NT2/D1 (cell line): ENCODE data around the gene HILPDA.

Experiments
- DNase-seq: peaks from one replicate; pipeline ENCODE4 v3.0.0-alpha.2; 2011; ENCODE audit warnings: low read depth, low spot score
- H3K27me3 ChIP-seq: 2 replicates; pipeline ENCODE4 v1.6.0; 2011; ENCODE audit warnings: mild to moderate bottlenecking; ENCODE audit not compliant: insufficient read length, insufficient read depth
- H3K36me3 ChIP-seq: 2 replicates; pipeline ENCODE4 v1.6.1; 2011; ENCODE audit warnings: mild to moderate bottlenecking, low read length, mixed read lengths; ENCODE audit not compliant: insufficient read depth, insufficient read length
- H3K4me1 ChIP-seq: 2 replicates; pipeline ENCODE4 v1.5.1; 2011; ENCODE audit not compliant: insufficient read depth, insufficient read length
- H3K4me3 ChIP-seq: 2 replicates; pipeline ENCODE4 v1.5.1; 2011; ENCODE audit warnings: low read depth; ENCODE audit not compliant: insufficient read length
- H3K9ac ChIP-seq: 2 replicates; pipeline ENCODE4 v1.6.0; 2011; ENCODE audit warnings: low read depth; ENCODE audit not compliant: insufficient read length
- H3K9me3 ChIP-seq: 2 replicates; pipeline ENCODE4 v1.5.1; 2011; ENCODE audit warnings: mild to moderate bottlenecking, low read length; ENCODE audit not compliant: insufficient read depth
- SUZ12 ChIP-seq: IDR thresholded peaks from 2 replicates; pipeline ENCODE4 v1.6.1; 2011; ENCODE audit not compliant: insufficient read length, insufficient read depth; ENCODE audit errors: extremely low read depth
- YY1 ChIP-seq: IDR thresholded peaks from 2 replicates; pipeline ENCODE4 v1.6.1; 2011; ENCODE audit not compliant: insufficient read length, insufficient read depth
- ZNF274 ChIP-seq: IDR thresholded peaks from 2 replicates; pipeline ENCODE4 v1.6.1; 2011; ENCODE audit warnings: mild to moderate bottlenecking, low read depth, low read length

The HILPDA gene

GRCh38 chr7:128448751-128449302, 6.9 kb upstream of the HILPDA start:
- TF ChIP-seq SUZ12: no peak
- no peak for TF ChIP-seq ZNF274
- no peak for TF ChIP-seq YY1
- Histone ChIP-seq H3K27me3 (no peaks in the 10 kb centered on the region), H3K4me3 (no peak overlapping the region), H3K9me3 (no peaks in the 10 kb centered on the region), H3K9ac (no peak overlapping the region), H3K4me1 (no peaks in the 10 kb centered on the region), H3K36me3 (no peaks in the 10 kb centered on the region)
- no peak for DNase-seq

DNA sequence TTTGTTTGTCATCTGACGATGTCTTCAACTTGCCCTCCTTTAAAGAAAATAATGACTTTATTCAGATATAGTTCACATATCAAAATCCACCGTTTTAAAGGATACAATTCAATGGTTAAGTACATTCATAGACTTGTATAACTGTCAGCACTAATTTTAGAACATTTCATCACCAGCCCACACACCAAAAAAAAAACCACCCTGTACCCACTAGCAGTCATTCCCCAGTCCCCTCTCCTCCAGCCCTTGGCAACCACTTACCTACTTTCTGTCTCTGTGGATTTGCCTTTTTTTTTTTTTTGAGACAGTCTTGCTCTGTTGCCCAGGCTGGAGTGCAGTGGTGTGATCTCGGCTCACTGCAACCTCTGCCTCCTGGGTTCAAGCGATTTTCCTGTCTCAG, 5.3 kb upstream of the HILPDA start:
- TF ChIP-seq ZNF274 (no peak), YY1 (no peak), SUZ12 (no peak)
- no peak for DNase-seq
- Histone ChIP-seq H3K9me3 (no peaks in the 10 kb centered on the region), H3K27me3 (no peaks in the 10 kb centered on the region), H3K36me3 (no peaks in the 10 kb centered on the region), H3K4me3 (no peak overlapping the region), H3K4me1 (no peaks in the 10 kb centered on the region), H3K9ac (no peak overlapping the region)

- Histone ChIP-seq H3K27me3 (no peaks in the 10 kb centered on the region), H3K9ac (no peak overlapping the region), H3K4me3 (no peak overlapping the region), H3K9me3 (no peaks in the 10 kb centered on the region), H3K4me1 (no peaks in the 10 kb centered on the region), H3K36me3 (no peaks in the 10 kb centered on the region)
- DNase-seq: no peak
- no peak for TF ChIP-seq SUZ12
- no peak for TF ChIP-seq ZNF274
- TF ChIP-seq YY1: no peak
These were observed 4.8 kb upstream of the HILPDA start for GRCh38 chr7:128450913-128451312.

DNA sequence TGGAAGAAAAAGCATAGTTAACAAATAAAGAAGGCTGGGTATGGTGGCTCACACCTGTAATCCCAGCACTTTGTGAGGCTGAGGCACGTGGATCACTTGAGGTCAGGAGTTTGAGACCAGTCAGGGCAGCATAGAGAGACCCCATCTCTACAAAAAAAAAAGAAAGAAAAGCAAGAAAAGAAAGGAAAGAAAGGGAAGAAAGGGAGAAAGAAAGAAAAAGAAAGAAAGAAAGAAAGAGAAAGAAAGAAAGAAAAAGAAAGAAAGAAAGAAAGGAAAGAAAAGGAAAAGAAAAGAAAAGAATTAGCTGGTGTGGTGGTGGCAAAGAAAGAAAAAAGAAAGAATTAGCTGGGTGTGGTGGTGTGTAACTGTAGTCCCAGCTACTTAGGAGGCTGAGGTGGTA, 3.1 kb upstream of the HILPDA start:
- Histone ChIP-seq H3K4me3 (no peak overlapping the region), H3K36me3 (peaks cover 7% of the 10 kb centered on the region), H3K9ac (no peak overlapping the region), H3K9me3 (no peaks in the 10 kb centered on the region), H3K4me1 (no peaks in the 10 kb centered on the region), H3K27me3 (no peaks in the 10 kb centered on the region)
- TF ChIP-seq SUZ12: no peak
- TF ChIP-seq YY1: no peak
- TF ChIP-seq ZNF274: no peak
- no peak for DNase-seq

DNA sequence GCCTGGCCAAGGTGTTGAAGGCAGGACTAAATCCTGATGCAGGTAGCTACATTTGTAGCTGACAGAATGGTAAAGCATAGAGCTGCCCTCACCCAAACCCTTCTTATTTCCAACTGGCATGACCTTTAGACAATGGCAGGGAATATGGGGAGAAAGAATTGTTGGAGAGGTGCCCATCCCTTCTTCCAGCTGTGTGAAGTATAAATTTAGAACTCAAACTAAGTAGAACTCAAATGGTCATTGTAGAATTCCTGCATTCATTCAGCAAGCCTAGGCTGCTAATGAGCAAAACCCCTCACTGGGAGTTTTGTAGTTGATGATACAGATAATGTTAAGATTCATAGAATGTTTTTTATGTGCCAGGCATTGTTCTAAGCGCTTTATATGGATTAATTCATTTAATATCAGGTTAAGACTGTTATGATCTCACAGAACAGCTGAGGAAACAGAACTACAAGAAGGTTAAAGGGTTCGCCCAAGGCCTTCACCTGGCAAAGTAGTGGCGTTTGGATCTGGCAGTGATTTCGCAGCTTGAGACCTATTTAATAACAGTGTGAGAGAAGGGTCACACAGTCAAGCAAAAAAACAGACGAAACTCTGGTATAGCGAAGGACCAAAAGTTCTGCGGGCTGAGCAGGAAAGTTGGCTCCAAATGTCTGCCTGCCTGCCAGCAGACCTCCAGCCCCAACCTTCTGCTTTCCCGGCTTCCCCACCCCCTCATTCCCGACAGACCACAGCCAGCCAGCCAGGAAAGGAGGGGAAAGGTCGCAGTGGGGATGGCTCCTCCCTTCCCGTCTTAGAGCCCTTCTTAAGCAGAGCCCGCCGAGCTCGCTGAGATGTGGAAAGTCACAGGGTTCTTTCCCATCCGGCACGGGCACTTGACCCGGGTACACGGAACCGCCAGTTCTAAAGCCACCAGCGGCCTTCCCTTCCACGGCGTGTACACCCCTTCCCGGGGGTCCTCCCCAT, 1.6 kb upstream of the HILPDA start:
- peaks cover 18% of the 10 kb centered on the region for H3K36me3 ChIP-seq
- peak; percentile 88 for DNase-seq
- TF ChIP-seq YY1: no peak
- no peak for TF ChIP-seq ZNF274
- no peak for TF ChIP-seq SUZ12
- no peaks in the 10 kb centered on the region for H3K4me1 ChIP-seq
- H3K4me3 ChIP-seq: peak overlapping the region; percentile 76
- H3K9me3 ChIP-seq: no peaks in the 10 kb centered on the region
- peak overlapping the region; percentile 68 for H3K9ac ChIP-seq
- no peaks in the 10 kb centered on the region for H3K27me3 ChIP-seq

- no peak for DNase-seq
- Histone ChIP-seq H3K4me1 (no peaks in the 10 kb centered on the region), H3K27me3 (no peaks in the 10 kb centered on the region), H3K9me3 (no peaks in the 10 kb centered on the region), H3K4me3 (peak overlapping the region; percentile 76), H3K9ac (peak overlapping the region; percentile 88), H3K36me3 (peaks cover 24% of the 10 kb centered on the region)
- TF ChIP-seq SUZ12: no peak
- no peak for TF ChIP-seq ZNF274
- TF ChIP-seq YY1: no peak
These were observed 703 bp upstream of the HILPDA start for GRCh38 chr7:128454808-128455542.
